WI38 (cell line): ENCODE measurements around the gene CACNA1A.
"Not testable (repeated sequence)": the region's sequence is repeated elsewhere in the genome, so short reads cannot be mapped to it uniquely, and the experiment has no call there.

Experiments used
- H3K4me3 ChIP-seq: 2 replicates; pipeline ENCODE4 v1.5.1; 2011; ENCODE audit warnings: low read depth, mild to moderate bottlenecking, control low read depth, low read length
- TF ChIP-seq, protein P1 (sequence below): IDR thresholded peaks from 2 replicates; pipeline ENCODE4 v1.5.1; 2012; ENCODE audit warnings: low read depth, mild to moderate bottlenecking, control low read depth, low read length

CACNA1A gene

DNA sequence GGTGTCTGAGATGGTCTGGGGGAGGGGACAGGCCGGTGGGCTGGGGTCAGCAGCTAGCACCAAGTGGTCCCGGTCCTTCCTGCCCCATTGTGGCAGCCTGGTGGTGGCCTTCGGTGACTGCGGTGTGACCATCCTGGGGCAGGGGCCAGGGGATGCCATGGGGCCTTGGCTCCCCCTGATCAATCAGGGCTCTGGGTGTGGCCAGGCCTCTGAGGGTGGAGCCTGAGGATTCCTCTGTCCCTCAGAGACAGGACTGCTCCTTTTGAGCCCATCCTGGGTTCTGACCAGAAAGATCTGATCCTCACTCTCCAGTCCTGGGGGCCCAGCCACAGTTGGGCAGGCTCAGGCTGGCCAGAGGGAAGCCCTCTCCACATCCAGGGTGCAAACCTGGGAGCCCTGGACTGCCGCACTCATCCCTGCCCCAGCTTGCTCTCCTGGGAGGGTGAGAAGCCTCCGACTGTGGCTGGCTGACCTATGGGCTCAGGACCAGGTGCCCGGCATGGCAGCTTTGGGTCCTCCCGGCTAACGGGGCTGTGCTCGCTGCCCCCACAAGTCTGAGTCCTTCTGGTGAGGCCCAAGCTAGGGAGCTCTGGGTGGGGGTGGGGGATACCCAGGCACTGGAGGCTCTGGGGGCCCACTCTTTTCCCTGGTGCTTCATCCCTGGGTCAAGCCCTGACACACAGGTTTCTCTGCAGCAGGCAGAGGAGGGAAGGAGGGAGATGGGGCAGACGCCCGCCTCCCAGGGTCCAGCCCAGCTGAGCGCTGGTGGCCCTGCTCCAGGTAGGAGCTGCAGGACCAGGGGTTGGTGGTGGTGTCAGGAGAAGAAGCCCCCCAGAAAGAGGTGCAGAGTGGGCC lies 296.6 kb downstream of the CACNA1A start:
- no peak overlapping the region for H3K4me3 ChIP-seq
- TF ChIP-seq, protein P1, sequence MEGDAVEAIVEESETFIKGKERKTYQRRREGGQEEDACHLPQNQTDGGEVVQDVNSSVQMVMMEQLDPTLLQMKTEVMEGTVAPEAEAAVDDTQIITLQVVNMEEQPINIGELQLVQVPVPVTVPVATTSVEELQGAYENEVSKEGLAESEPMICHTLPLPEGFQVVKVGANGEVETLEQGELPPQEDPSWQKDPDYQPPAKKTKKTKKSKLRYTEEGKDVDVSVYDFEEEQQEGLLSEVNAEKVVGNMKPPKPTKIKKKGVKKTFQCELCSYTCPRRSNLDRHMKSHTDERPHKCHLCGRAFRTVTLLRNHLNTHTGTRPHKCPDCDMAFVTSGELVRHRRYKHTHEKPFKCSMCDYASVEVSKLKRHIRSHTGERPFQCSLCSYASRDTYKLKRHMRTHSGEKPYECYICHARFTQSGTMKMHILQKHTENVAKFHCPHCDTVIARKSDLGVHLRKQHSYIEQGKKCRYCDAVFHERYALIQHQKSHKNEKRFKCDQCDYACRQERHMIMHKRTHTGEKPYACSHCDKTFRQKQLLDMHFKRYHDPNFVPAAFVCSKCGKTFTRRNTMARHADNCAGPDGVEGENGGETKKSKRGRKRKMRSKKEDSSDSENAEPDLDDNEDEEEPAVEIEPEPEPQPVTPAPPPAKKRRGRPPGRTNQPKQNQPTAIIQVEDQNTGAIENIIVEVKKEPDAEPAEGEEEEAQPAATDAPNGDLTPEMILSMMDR, result no peak

DNA sequence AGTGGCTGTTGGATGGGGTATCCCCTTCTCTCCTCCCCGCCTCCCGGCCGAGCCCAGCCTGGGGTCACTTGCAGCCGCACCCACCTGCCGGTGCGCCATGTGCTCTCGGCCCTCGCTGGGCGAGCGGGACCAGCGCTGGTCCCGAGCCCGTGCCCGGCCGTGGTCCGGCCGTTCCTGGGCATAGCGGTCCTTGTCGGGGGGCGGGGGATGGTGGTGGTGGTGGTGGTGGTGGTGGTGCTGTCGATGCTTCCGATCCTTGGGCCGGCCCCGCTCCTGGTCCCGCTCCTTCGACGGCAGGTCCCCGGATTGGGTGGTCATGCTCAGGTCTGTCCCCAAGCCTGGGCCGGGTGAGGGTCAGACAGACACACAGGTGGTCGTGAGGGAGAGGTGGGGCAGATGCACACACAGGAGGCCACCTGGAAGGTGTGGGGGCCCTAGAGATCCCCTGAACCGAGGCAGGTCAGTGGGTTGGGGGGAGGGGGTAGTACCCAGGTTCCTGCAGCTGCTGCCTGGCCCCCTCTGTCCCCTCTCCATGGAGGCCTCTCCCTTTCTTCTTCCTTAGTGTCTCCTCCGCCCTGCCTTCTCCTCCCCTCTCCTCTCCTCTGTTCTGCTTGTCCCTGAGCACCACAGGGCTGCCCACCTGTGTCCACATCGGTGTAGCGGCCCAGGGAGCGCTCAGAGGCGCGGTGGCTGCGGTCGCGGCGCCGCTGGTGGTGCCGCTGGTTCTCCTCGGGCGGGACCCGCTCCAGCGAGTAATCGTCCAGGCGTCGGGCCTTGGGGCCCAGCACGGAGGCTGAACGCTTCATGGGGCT lies 297.4 kb downstream of the CACNA1A start:
- TF ChIP-seq, protein P1, result no peak
- H3K4me3 ChIP-seq, result no peak overlapping the region

DNA sequence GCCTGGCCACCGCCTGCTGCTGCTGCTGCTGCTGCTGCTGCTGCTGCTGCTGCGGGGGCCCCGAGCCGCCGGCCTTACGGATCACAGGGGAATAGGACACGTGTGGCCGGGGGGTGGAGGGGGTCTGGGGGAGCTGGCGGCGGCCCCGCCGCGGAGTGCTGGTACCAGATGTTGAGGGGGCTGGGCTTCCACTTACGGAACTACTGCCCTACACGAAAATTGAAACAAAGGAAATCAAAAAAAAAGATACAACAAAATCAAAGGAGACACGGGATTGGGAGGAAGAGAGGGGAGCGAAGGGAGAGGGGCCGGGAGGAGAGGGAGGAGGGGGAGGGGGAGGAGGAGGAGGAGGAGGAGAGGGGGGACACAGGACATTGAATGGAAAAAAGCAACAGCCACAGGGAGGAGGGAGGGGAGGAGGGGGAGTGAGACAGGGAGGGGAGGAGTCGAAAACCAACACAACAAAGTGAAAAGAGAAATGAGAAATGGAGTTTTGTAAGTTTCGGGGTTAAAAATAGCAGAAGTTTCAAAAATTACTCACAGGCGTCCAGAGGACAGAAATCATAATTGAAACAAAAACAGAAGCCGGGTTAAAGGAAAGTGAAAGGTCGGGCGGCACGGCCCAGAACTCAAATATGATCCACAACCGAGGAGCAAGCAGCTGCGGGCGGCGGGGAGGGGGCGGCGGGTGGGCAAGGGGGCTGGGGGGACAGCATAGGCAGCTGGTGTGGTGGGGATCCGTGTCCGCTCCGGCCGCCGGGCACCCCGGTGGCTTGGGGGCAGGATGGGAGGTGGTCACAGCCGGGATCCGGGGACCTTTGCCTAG lies 298.2 kb downstream of the CACNA1A start:
- H3K4me3 ChIP-seq, result peak overlapping the region; percentile 33
- TF ChIP-seq, protein P1, result no peak

DNA sequence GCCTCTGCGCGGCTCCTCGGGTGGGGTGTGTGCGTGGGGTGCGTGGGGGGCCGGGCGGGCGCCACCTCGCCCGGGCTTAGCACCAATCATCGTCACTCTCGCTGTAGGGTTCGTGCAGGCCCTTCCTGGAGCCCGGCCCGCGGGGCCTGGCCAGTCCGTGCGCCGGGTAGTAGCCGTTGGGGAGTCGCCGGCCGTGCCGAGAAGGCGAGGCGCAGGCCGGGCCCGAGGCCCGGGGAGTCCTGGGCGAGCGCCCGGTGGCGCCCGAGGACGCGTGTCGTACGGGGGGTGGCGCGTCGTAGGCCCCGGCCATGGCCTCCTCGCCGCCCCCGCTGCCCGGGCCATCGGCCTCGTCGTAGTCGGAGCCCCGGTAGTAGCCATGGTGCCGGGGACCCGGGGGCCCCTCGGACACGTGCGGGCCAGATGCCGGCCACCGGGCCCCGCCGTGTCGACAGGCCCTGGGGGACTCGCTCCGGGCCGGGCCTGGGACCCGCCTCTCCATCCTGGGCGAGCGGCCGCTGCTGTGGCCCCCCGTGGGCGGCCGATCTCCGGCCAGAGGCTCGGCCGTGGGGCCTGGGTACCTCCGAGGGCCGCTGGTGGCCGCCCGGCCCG lies 298.9 kb downstream of the CACNA1A start:
- peak overlapping the region; percentile 33 for H3K4me3 ChIP-seq

DNA sequence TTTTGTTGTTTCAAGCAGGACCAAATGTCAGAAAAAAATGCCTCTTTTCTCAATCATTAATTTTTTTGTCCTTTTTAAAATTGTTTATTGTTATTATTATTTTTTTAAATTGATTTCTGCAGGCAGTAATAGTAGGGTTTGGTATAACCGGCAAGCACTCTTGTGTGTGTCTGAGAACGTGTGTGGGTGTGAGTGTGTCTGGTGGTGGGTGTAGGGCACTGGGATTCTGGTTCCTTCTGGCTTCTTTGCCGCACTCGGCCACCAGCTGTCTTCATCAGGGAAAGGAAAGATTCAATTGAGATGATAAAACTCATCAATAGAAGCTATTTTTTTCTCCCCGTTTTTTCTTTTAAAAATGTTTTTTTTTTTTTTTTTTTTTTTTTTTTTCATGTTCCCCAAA lies 299.7 kb downstream of the CACNA1A start:
- no peak overlapping the region for H3K4me3 ChIP-seq
- TF ChIP-seq, protein P1, result no peak

More for the DNA sequence above, 298.9 kb downstream of the CACNA1A start:
- TF ChIP-seq, protein P1, result no peak

DNA sequence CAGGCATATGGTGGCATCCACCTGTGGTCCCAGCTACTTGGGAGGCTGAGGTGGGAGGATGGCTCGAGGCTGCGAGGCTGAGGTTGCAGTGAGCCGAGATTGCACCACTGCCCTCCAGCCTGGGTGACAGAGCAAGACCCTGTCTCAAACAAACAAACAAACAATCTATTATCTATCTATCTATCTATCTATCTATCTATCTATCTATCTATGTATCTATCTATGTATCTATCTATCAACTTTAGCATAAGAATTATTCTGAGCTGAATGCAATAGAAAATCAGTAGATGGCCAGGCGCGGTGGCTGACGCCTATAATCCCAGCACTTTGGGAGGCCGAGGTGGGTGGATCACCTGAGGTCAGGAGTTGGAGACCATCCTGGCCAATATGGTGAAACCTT lies 304.2 kb downstream of the CACNA1A start:
- not testable (repeated sequence) for H3K4me3 ChIP-seq

DNA sequence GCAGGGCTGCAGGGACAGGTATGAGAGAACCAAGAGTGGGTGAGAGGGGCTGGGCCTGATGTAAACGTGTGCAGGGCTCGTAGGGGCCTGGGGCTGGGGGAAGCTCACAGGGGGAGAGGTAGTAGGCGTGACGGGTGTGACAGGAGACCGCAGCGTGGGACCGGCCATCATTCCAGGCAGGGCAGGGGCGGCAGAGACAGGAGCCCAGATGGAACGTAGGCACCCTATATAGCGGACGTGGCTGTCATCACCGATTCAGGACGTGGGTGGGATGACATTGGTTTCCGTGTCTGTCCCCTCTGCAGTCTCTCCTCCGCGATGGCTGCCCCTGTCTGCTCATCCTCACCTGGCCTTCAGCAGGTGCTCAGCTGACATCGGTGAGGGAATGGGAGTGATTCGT lies 307.6 kb downstream of the CACNA1A start:
- no peak overlapping the region for H3K4me3 ChIP-seq
- TF ChIP-seq, protein P1, result no peak
